ENCODE measurements around the gene TMEM132D.
"Not testable (repeated sequence)": the region's sequence is repeated elsewhere in the genome, so short reads cannot be mapped to it uniquely, and the experiment has no call there.

TMEM132D gene

DNA sequence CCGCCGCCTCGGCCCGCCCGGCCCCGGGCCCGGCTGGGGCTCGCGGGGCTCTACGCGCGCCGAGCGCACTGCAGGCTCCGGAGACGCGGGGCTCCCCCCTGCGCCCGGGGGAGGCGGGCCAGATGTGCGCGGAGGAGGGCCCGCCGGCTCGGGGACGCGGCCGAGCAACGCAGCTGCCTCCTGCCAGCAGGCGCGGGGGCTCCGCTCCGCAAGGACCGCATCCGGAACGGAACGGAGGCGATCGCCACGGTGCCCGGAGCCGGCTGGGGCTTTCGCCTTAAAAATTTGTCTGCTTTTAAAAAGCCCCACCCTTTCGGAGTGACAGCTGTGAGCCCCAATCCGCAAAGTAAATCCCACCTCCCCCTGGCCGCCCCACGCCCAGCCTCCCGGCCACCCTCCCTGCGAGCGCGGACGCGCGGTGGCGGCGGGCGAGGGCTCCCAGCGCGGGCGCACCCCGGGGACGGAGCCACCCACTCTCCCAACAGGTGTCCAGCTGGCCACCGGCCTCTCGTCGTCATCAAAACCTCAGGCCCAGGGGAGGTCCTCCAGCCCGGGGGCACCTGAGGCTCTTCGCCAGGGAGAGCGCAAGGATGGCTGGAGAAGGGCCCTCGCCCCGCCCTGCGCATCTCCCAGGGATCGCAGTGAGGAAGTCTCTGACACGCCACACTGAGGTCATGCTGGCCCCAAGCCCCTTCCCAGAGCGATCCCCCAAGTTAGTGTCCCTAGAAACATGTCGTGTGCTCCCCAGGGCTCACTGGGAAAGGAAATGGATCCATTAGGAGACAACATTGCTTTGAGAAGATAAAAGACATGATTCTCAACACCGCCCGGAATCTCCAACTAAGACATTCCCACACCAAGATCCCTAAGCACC is at the start of gene TMEM132D:
Gene TMEM132D (minus strand): TSS at position 70 of the 874 bp plus-strand sequence.
- DNase-seq (ENCODE audit: low read depth in 2 of 2): no peak

DNA sequence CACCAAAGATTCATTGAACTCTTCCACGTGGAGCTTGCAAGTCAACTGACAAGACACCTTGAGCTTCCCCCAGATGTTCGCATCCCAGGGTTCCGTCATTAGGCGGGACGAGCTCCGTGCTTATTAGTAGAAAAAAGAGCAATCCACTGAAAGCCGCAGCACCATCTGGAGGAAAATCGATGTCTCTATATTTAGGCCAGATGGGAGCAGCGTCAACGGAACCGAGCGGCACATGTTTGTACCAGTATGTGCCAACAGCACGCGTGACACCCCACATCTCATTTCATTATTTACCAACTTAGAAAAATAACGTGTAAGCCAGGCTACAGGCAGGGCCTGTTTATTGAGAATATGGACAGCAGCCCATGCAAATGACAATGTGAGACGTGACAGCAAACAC is 45.8 kb upstream of the TMEM132D start:
- DNase-seq (ENCODE audit: low read depth in 2 of 2): no peak

DNA sequence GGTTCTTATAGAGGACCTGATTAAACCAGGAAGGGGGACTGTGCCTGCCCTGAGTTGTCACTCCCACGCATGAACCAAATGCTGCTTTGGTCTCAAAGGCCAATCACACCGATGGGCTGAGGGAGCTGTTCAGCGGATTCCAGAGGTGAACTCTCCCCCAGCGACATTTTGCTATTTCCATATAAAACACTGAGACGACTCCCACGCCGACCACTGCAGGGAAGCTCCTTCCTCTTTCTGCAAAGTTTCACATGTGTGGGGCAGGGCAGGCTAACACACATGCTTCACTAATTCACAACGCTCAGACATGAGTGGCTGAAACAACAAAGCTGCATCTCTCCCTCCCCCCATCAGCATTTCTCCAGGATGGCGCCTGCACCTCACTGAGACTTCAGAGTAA is 37.8 kb upstream of the TMEM132D start:
- DNase-seq (ENCODE audit: low read depth in 2 of 2): no peak

DNA sequence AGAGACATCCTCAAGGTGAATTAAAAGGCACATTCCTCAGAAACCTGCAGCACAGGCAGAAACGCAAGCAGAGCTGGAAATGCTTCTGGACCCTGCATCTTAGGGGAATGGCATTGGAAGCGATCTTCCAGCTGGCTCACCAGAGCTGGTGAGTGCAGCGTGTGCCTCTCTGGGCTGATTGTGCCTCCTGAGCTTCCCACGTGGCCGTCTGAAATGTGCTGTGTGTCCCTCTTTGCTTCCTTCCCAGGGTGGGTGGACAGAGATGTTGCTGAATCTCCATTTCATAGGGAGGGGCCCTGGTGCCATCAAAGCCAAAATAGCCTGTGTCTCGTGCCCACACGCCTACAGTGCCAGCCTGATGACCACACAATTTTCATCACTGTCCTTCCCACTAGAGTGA is 34.3 kb upstream of the TMEM132D start:
- DNase-seq (ENCODE audit: low read depth in 2 of 2): no peak

DNA sequence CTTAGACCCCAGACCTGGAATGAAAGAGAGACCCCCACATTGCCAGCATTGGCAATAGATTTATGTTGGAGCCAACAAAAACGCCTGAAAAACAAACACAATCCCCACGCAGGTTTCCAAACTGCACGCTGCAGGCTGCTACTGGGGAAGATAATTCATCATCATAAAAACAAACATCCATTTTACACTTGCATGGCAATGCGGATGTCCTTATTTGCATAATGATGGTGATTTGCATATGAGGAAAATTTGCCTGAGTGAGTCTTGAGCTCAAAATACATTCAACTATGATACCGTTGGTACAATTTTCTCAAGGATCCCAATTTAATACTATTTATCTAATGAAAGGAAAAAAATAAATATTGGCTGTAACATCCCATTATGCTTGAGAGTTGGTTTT is 33.6 kb upstream of the TMEM132D start:
- no peak for DNase-seq (ENCODE audit: low read depth in 2 of 2)

DNA sequence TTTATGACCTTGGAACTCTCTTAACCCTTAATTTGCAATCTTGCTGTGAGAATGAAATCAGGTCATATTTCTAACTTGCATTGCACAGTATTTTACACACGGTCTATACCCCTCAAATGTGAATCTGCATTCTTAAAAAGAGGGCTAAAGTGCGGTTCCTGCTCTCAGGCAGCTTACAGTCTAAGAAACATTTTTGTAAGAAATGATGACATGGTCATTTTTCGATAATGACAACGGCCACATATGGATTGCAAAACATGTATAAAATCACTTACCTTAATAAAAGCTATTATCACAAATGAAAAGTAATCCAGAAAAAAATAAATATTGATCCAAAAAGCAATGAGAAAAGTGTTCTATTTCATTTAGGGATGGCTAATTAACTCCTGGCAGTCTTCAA is 24.8 kb upstream of the TMEM132D start:
- no peak for DNase-seq (ENCODE audit: low read depth in 2 of 2)

DNA sequence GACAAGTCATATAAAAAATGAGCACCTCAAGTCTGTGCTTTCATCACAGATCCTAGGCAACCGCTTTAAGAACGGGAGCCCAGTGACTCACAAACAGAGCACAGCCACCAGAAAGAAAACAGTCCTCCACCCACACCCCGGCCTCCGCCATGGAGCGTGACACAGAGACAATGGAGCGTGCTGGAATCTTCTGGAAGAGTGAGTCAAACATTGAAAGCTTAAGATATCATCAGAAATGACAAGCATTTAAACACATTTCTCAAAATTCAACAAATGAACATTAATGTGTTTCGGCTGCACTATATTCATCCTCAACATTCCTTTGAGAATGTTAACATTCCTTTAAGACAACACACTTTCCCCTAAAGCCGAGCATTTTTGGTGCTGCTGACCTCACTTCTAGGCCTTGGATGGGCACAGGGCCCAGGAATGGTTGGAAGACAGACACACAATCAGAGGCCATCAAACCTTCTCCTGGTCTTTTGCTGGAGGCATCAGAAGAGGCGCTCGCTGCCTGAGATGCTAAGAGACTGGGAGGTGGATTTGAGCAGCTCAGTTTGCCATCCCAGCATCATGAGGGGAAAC is 23.6 kb upstream of the TMEM132D start:
- DNase-seq (ENCODE audit: low read depth in 2 of 2): no peak

DNA sequence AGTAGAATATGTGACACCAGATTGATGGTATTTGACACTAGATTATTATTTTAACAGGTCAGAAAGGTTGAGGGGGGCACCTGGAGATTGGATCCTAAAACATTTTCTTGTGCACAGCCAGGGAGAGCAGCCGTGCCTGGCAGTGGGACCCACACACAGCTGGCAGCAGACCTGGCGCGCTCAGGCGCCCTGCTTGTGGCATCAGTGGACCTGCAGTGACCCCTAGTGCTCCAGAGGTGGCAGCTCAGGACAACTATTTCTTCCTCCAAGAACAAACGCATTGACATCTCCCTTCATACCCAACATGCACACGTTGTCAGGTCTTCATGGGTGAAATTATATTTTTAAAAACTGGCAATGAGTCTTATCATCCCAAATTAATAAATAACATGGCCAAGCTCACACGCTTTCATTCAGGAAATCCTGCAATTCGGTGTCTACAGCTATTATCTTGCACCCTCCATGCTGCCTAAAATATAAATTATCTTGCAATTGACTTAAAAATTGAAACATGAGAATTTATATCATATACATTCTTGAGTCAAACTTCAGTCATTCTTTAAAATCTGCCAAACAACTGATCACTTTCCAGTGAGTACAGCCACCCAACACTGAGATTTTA is 7.7 kb upstream of the TMEM132D start:
- DNase-seq (ENCODE audit: low read depth in 2 of 2): no peak

DNA sequence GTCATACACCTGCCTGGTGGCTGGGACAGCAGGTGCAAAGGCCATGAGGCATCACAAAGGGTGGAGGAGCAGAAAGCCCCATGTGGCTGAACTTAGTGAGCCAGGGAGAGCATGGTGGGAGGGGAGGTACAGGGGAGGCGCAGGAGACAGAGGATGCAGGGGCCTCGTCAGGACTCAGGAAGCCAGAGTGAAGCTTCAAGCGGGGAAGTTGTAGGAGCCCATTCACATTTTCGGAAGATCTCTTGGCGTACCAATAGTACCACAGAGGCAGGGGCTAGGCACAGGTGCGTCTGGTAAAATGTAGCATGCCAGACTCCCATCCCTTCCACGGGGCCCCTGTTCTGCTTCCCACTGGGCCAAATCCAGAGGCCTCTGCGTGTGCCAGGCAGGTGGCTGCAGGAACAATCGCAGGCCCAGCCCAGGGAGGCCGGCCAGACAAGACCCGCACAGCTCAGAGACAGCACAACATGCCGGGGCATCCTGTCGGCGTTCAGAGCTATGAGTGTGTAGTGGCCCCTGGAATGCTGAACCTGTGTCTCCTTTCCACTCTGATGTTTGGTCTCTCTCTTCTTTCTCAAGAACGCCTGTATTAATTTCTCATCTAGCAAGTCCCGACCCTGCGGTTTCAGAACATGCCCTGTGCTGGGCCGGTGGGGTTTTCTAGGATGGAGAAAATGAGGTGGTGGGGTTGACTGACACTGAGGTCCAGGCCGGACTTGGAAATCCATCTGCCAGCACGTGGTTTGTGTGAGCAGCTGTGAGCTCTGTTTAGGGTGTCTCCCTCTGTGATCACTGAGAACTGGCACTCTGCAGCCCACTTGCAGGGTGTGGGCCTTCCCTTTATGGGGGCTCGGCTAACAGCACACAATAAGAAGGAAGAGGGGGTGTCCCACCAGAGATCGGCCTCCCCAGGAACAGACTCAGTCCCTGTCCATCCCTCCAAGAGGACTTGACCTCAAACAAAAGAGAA is 5.5 kb upstream of the TMEM132D start:
- no peak for DNase-seq (ENCODE audit: low read depth in 2 of 2)

DNA sequence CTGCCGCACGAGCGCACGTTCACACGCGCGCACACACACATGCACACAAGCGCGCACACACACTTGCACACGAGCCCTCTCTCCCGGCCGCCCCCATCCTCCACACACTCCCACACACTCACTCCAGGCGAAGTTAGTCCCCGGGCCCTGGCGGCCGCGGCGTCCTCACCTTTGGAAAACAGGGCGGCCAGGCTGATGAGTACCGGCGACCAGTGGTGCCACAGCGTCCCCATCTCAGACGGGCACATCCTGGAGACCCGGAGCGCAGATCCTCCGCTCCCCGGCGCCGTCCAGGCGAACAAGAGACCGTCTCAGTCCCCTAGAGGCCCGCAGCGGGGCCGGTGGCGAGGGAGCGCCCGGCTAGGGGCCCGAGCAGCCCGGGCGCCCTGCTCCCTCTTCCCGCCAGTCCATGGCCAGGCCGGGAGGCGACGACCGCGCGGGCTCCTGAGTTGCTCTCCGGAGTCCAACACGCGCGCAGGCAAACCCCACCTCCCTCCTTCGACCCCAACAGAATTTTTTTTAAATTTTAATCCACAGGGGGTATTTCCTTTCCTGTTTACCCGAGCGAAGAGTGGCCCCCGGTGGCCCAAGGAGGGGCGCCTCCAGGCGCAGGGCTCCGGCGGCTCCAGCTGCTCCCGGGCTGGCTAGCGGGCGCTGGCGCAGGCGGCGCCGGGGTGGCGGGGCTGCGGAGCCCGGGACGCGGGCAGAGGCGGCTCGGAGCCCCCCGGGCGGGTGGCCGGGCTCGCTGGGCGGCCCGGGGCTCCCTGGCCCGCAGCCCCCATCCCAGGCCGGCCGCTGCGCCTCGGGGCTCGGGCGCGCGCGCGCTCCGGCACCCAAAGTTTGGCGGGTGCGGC is 506 bp downstream of the TMEM132D start:
- DNase-seq (ENCODE audit: low read depth in 2 of 2): no peak

DNA sequence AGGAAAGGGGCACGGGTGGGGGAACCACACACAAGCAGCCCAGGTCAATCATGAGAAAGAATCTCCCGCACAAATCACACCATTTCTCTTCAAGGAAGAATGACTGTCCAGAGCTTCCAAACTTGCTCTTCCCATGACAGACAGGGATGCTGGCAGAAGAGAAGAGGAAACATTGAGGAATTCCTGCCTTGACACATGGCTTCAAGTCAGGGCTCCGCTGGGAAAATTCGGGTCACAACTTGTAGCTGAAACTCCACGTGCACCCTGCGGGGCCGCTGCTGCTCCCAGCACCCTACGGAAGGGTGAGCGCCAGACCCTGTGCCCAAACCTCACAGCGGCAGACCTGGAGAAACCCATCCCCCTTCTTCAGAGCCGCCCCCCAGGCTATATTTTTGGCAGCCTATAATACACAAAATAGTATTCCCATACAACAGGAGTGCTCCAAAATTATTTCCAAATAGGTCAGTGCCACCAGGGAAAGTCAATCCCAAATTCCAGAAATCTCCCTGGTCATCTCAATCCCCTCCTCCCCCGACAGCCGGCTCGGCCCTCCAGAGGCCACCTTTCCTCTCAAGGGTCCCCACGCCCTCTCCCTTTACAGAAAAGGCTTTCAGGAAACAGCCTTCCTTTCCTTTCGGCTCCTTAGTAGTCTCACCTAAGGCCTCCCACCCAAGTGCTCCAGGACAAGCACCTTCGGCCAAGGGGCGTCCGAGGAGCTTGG is 1.3 kb downstream of the TMEM132D start:
- DNase-seq (ENCODE audit: low read depth in 2 of 2): no peak

DNA sequence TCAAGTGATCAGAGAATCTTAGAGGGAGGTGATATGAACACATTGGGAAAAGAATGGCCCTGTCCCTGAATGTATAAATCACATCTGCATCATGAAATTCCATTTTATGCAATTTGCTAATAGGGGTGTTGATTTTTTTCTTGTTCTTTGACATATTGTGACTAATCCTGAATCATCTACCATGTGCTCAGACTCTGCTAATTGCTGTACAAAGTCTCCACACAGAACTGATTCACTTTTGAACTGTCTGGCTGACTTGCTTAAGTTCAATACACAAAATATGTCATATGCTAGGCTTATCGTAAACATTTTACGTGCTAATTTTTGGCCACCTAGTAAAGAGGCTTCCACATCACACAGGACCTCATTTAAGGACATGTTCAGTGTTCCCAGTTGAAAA is 2.6 kb downstream of the TMEM132D start:
- no peak for DNase-seq (ENCODE audit: low read depth in 2 of 2)

DNA sequence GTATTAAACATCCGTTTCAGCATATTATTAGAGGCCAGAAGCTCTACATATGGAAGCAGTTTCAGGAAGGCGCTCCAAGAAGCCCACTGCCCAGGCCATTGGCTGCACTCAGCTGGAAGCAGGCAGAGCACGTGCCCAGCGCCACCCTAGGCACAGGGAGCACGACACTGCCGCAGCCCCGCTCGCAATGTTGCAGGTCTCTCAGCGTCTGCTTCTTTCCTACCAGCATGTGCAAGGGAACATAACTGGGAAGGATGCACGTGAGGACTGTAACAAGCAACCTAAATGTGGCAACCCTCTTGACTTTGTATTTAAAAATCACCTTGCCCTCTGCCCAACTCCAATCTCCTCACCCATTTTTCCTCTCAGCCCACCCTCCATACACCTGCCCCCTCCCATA is 3.5 kb downstream of the TMEM132D start:
- no peak for DNase-seq (ENCODE audit: low read depth in 2 of 2)

DNA sequence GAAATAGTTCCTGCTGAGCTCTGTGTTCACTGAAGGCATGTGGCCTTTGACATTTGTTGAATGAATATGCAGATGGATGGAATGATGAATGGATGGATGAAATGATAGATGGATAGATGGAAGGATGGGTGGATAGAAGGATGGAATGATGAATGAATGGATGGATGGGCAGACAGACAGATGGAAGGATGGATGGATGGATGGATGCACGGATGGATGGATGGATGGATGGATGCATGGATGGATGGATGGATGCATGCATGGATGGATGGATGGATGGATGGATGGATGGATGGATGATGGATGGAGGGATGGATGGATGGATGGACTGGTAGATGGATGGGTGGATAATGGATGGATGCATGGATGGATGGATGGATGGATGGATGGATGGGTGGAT is 4.8 kb downstream of the TMEM132D start:
- DNase-seq (ENCODE audit: low read depth in 2 of 2): not testable (repeated sequence)

DNA sequence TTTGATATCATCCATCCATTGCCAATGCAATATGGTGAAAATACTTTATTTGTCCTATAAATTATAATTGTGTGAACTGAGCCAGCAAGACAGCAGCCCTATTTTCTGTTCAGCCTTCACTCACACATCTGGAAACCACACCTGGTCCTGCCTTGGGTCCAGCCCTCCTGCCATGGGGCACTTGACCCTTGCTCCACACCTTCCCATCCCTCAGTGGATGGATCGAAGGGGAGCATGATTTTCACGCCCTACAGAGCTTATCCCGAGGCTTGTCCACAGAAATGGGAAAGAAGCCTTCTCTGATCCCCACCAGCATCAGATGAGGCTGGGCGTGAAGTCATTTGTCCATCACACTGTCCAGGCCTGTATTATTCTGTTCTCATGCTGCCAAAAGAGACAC is 10.1 kb downstream of the TMEM132D start:
- no peak for DNase-seq (ENCODE audit: low read depth in 2 of 2)

DNA sequence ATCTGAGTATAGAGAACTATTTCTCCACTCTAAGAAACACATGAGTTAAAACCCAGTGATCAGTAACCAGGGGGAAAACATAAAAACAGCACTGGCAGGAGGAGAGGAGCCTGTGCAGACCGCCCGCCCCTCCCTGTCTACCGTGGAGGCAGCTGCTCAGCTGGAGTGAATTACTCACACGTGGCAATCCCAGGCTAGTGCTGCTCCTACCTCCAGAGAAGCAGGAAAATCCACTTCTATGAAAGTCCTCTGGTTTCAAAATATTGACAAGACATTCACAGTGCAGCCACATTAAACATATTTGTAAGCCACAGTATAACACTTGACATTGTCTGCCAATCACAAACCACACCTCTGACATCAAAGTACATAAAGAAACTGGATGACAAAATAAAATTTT is 16.7 kb downstream of the TMEM132D start:
- DNase-seq (ENCODE audit: low read depth in 2 of 2): no peak

DNA sequence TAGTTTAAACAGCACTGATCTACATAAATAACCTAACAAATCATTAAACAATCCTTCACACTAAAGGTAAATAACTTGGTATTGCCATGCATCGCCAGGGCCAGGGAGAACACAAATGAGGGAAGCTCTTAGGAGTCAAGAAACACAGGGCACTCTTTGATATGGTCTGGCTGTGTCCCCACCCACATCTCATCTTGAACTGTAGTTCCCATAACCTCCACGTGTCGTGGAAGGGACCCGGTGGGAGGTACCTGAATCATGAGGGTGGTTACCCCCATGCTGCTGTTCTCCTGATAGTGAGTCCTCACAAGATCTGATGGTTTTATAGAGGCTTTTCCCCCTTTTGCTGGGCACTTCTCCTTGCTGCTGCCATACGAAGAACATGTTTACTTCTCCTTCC is 17.3 kb downstream of the TMEM132D start:
- DNase-seq (ENCODE audit: low read depth in 2 of 2): no peak

DNA sequence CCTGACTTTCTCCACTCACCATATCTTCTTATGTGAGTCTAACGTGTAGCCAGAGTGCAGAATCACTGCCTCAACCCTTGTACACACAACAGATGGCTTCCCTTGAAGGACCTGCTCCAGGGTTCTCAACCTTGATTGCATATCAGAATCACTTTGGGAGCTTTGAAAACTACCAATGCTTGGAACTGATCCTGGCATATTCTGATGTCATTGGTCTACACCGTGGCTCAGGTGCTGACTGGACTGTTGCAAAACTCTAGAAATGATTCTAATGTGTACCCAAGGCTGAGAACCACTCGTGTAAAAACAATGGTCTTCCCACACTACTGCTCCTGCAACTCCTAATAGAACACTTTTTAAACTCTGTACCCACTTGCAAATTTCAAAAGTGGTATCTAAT is 18.5 kb downstream of the TMEM132D start:
- no peak for DNase-seq (ENCODE audit: low read depth in 2 of 2)

DNA sequence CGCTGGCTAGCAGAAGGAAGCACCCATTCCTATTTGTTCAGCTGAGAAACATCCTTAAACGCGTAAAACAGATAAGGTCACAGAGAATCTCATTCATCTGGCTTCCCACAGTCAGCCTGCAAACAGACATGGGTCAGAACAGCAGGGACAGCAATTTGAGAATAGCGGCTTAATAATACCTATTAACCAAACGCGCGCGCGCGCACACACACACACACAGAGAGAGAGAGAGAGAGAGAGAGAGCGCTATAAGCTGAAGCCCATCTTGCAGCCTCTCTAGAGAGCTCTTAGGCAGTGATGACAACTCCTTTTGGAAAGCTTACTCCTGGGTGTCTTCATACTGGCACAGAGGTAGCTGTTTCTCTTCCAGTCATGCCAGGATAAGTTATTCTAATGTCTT is 26.4 kb downstream of the TMEM132D start:
- no peak for DNase-seq (ENCODE audit: low read depth in 2 of 2)

DNA sequence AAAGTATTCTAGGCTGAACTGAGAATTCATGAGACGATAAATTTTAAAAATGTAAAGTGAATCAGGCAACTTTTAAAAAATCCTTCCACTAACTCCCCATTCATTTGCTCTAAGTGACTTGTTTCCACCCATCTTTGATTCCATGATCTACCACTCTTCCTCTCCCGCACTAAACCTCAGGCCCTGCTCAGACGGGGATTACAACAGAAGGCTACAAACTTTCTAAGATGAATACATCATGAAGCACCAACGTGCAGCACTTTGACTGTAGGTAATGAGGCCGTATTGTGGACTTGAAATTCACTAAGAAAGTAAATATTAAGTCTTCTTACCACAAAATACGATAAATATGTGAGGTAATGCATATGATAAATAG is 30.0 kb downstream of the TMEM132D start:
- DNase-seq (ENCODE audit: low read depth in 2 of 2): no peak

Data from stimulated activated CD4-positive, alpha-beta T cell treated with anti-CD3 and anti-CD28 coated beads, Interleukin-1b, Interleukin-23, amount 100 ng/mL, for 1 hour (primary cell).